RWPE2 (cell line): ENCODE results near the gene CLCNKB.
"Not testable (repeated sequence)": the region's sequence is repeated elsewhere in the genome, so short reads cannot be mapped to it uniquely, and the experiment has no call there.

Experiments used
- ATAC-seq: fragments of 200-7000 bp; cut with Tn5 transposase; 3 replicates; pipeline ENCODE4 v1.9.1; 2021; ENCODE audit warnings: low read depth
- DNase-seq: peaks from one replicate; pipeline ENCODE4 v3.0.0-alpha.2; 2020; ENCODE audit warnings: low spot score
- H3K27ac ChIP-seq: fragments of 450-650 bp; 2 replicates; pipeline ENCODE4 v1.5.1; 2017; ENCODE audit warnings: mild to moderate bottlenecking; ENCODE audit not compliant: poor library complexity, severe bottlenecking
- H3K27me3 ChIP-seq: fragments of 250-450 bp; sonication (Bioruptor Pico); 2 replicates; pipeline ENCODE4 v1.5.1; 2021; ENCODE audit warnings: mild to moderate bottlenecking, moderate library complexity; ENCODE audit not compliant: insufficient read depth, poor library complexity, severe bottlenecking
- H3K36me3 ChIP-seq: fragments of 250-450 bp; sonication (Bioruptor Pico); 2 replicates; pipeline ENCODE4 v1.5.1; 2020; ENCODE audit warnings: low read depth, mild to moderate bottlenecking, moderate library complexity
- H3K4me1 ChIP-seq: fragments of 250-450 bp; sonication (Bioruptor Pico); 2 replicates; pipeline ENCODE4 v1.5.1; 2021; ENCODE audit warnings: mild to moderate bottlenecking, moderate library complexity; ENCODE audit not compliant: insufficient read depth, poor library complexity, severe bottlenecking
- H3K4me3 ChIP-seq: fragments of 250-450 bp; sonication (Bioruptor Pico); 2 replicates; pipeline ENCODE4 v1.5.1; 2021; ENCODE audit warnings: mild to moderate bottlenecking, moderate library complexity; ENCODE audit not compliant: severe bottlenecking
- H3K9me3 ChIP-seq: fragments of 250-450 bp; sonication (Bioruptor Pico); 2 replicates; pipeline ENCODE4 v1.5.1; 2021; ENCODE audit warnings: mild to moderate bottlenecking, moderate library complexity; ENCODE audit not compliant: severe bottlenecking
- CTCF ChIP-seq: fragments of 450-650 bp; IDR thresholded peaks from one replicate; pipeline ENCODE4 v1.5.1; 2017; ENCODE audit warnings: mild to moderate bottlenecking, moderate library complexity; ENCODE audit not compliant: poor library complexity, severe bottlenecking

The CLCNKB gene

DNA sequence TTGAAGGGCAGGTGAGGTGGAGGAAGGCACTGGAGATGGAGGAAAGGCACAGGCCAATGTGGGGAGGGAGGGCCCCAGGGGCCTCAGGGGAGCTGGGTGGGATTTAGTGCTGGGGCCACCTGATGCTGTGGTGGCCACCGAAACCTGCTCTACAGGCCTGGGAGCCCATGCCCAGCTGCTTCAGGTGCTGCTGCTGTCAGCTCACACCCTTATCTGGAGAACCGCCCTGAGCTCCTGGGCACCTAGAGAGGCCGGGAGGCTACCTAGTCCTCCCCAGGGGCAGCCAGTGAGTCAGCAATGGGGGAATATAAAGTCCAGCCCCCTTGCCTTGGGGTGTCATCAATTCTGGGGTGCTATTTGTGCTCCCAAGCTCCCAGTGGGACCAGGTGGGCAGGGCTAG, 17.7 kb downstream of the CLCNKB start:
- Histone ChIP-seq H3K27me3 (no peaks in the 10 kb centered on the region), H3K4me3 (no peak overlapping the region)
- DNase-seq = no peak

GRCh38 chr1:16061989-16062686, 18.6 kb downstream of the CLCNKB start:
- H3K4me1 ChIP-seq, H3K36me3 ChIP-seq, H3K9me3 ChIP-seq, DNase-seq, H3K27me3 ChIP-seq, H3K27ac ChIP-seq, ATAC-seq, H3K4me3 ChIP-seq: not testable (repeated sequence)

More for the DNA sequence above, 17.7 kb downstream of the CLCNKB start:
- ATAC-seq = no peak
- no peak for TF ChIP-seq CTCF
- no peaks in the 10 kb centered on the region for H3K36me3 ChIP-seq
- no peaks in the 10 kb centered on the region for H3K4me1 ChIP-seq
- no peaks in the 10 kb centered on the region for H3K9me3 ChIP-seq
- no peak overlapping the region for H3K27ac ChIP-seq

GRCh38 chr1:16062687-16063075, 19.1 kb downstream of the CLCNKB start:
- not testable (repeated sequence) for H3K9me3 ChIP-seq, H3K4me3 ChIP-seq, H3K4me1 ChIP-seq, H3K36me3 ChIP-seq, H3K27me3 ChIP-seq, H3K27ac ChIP-seq, ATAC-seq, DNase-seq

DNA sequence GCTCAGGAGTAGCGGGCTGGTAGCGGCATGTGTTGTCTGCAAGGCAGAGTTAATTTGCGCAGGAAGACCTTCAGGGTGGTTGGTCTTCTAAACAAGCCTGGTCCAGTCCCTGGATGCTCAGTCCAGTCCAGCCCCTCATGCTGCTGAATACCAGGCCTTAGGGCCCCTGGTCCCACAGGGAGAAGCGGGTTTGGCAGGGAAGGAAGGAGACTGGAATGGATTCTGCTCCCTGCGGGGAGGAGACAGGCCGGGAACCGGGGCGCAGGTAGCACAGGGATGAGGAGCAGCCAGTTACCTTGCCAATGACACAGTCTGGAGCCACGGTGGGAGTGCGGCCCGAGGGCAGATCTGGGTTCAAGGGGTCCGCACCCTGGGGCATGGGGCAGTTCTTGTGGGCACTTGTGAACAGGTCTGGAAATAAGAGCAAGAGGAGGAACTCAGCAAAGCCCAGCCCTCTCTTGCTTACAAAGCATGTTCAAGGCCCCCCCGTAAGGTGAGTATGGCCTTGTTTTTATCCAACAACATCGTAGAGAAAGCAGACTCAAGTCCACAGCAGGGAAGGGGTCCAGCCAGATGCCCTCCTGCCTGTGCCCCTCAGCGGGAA, 19.7 kb downstream of the CLCNKB start:
- no peak for TF ChIP-seq CTCF
- H3K27ac ChIP-seq = no peak overlapping the region
- H3K4me1 ChIP-seq = no peaks in the 10 kb centered on the region
- ATAC-seq = no peak
- no peaks in the 10 kb centered on the region for H3K9me3 ChIP-seq
- no peak for DNase-seq
- no peak overlapping the region for H3K4me3 ChIP-seq
- no peaks in the 10 kb centered on the region for H3K27me3 ChIP-seq
- no peaks in the 10 kb centered on the region for H3K36me3 ChIP-seq

GRCh38 chr1:16063921-16064320, 20.3 kb downstream of the CLCNKB start:
- no peaks in the 10 kb centered on the region for H3K9me3 ChIP-seq
- no peaks in the 10 kb centered on the region for H3K4me1 ChIP-seq
- no peak overlapping the region for H3K27ac ChIP-seq
- DNase-seq (no peak), ATAC-seq (no peak)
- no peak for TF ChIP-seq CTCF
- no peak overlapping the region for H3K4me3 ChIP-seq
- H3K36me3 ChIP-seq = no peaks in the 10 kb centered on the region
- H3K27me3 ChIP-seq = no peaks in the 10 kb centered on the region
